Lung microvascular endothelial cell (primary cell): ENCODE data around the gene P3R3URF. TPM values are rescaled to one million over a fixed set of nuclear protein-coding genes. Genes with fewer than 3 reads are reported as not detected.

ENCODE experiments used
- DNase-seq, 2 donors: peaks; one replicate each; pipeline versions ENCODE4 v3.0.0 to v3.0.0-alpha.2; 2010; ENCODE audit warnings: low read depth in 2 of 2
- total RNA-seq: library from RNA; depleted of rRNA; stranded (reverse); fragments of >200 nt; gene quantifications from 2 replicates; pipeline ENCODE4 v1.2.1, GENCODE V29; 2014

Gene P3R3URF
- total RNA-seq, 1 donor from 2014 or later: not detected

GRCh38 chr1:46194641-46195193, 18.4 kb upstream of the P3R3URF start:
- DNase-seq: no peak

- no peak for DNase-seq
These were observed 17.8 kb upstream of the P3R3URF start for GRCh38 chr1:46193984-46194570.

GRCh38 chr1:46193285-46193684, 17.0 kb upstream of the P3R3URF start:
- no peak for DNase-seq

- DNase-seq: no peak
These were observed 15.9 kb upstream of the P3R3URF start for GRCh38 chr1:46192171-46192570.

- no peak for DNase-seq
These were observed 14.9 kb upstream of the P3R3URF start for GRCh38 chr1:46191033-46191701.

GRCh38 chr1:46190539-46190938, 14.3 kb upstream of the P3R3URF start:
- DNase-seq: no peak

GRCh38 chr1:46188295-46189030, 12.2 kb upstream of the P3R3URF start:
- DNase-seq: no peak

- DNase-seq: no peak
These were observed 11.0 kb upstream of the P3R3URF start for GRCh38 chr1:46187106-46187869.

GRCh38 chr1:46186076-46186475, 9.8 kb upstream of the P3R3URF start:
- DNase-seq: no peak

- DNase-seq: no peak
These were observed 8.8 kb upstream of the P3R3URF start for GRCh38 chr1:46184920-46185658.

GRCh38 chr1:46183926-46184557, 7.8 kb upstream of the P3R3URF start:
- no peak for DNase-seq

GRCh38 chr1:46183079-46183847, 7.0 kb upstream of the P3R3URF start:
- peak; percentile 66 to 94 for DNase-seq

- DNase-seq: peak; percentile 63 to 76
These were observed 5.3 kb upstream of the P3R3URF start for GRCh38 chr1:46181343-46182260.

GRCh38 chr1:46180082-46180616, 3.9 kb upstream of the P3R3URF start:
- peak in 1 of 2 donors; percentile 10 for DNase-seq

- peak; percentile 86 to 87 for DNase-seq
These were observed 3.1 kb upstream of the P3R3URF start for GRCh38 chr1:46179138-46180081.

- DNase-seq: no peak
These were observed 1.0 kb downstream of the P3R3URF start for GRCh38 chr1:46175243-46175642.
